Measurements from ENCODE around the gene ECM1.

Gene ECM1

GRCh38 chr1:150507912-150508864 is at the start of gene ECM1:
TSS of gene ECM1 (plus strand) at chr1:150508109. CDS start at chr1:150508210, 101 bp downstream.
- TF ChIP-seq, protein P1, sequence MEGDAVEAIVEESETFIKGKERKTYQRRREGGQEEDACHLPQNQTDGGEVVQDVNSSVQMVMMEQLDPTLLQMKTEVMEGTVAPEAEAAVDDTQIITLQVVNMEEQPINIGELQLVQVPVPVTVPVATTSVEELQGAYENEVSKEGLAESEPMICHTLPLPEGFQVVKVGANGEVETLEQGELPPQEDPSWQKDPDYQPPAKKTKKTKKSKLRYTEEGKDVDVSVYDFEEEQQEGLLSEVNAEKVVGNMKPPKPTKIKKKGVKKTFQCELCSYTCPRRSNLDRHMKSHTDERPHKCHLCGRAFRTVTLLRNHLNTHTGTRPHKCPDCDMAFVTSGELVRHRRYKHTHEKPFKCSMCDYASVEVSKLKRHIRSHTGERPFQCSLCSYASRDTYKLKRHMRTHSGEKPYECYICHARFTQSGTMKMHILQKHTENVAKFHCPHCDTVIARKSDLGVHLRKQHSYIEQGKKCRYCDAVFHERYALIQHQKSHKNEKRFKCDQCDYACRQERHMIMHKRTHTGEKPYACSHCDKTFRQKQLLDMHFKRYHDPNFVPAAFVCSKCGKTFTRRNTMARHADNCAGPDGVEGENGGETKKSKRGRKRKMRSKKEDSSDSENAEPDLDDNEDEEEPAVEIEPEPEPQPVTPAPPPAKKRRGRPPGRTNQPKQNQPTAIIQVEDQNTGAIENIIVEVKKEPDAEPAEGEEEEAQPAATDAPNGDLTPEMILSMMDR (conservative IDR thresholded peaks at IDR 0.05; ENCODE audit: control insufficient read depth, insufficient read depth, low read depth, low read length), result no peak
- H3K4me3 ChIP-seq (ENCODE audit: control insufficient read depth, low read depth, low read length), result peak within 1 kb of the TSS; percentile 34
- DNase-seq (ENCODE audit: low read depth), result peak; percentile 79

GRCh38 chr1:150464422-150464826 is 43.5 kb upstream of the ECM1 start:
- peak; percentile 67 for DNase-seq (ENCODE audit: low read depth)
- no peak overlapping the region for H3K4me3 ChIP-seq (ENCODE audit: control insufficient read depth, low read depth, low read length)
- TF ChIP-seq, protein P1 (conservative IDR thresholded peaks at IDR 0.05; ENCODE audit: control insufficient read depth, insufficient read depth, low read depth, low read length), result peak; percentile 79

- TF ChIP-seq, protein P1 (conservative IDR thresholded peaks at IDR 0.05; ENCODE audit: control insufficient read depth, insufficient read depth, low read depth, low read length), result no peak
- DNase-seq (ENCODE audit: low read depth), result no peak
- no peak overlapping the region for H3K4me3 ChIP-seq (ENCODE audit: control insufficient read depth, low read depth, low read length)
Measured at GRCh38 chr1:150466964-150467363, 40.9 kb upstream of the ECM1 start.

DNA sequence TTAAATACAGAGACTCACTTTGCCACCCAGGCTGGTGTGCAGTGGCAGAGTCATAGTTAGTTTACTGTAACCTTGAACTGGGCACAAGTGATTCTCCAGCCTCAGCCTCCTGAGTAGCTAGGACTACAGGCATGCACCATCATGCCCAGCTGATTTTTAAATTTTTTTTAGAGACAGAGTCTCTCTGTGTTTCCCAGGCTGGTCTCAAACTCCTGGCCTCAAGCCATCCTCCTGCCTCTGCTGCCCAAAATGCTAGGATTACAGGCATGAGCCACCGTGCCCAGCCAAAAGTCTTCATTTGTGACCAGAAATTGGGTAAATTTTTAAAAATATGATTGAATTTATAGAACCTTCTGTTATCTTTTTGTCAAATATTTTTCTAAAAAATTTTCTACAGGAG is 38.6 kb upstream of the ECM1 start:
- TF ChIP-seq, protein P1 (conservative IDR thresholded peaks at IDR 0.05; ENCODE audit: control insufficient read depth, insufficient read depth, low read depth, low read length), result no peak
- DNase-seq (ENCODE audit: low read depth), result no peak
- H3K4me3 ChIP-seq (ENCODE audit: control insufficient read depth, low read depth, low read length), result no peak overlapping the region

DNA sequence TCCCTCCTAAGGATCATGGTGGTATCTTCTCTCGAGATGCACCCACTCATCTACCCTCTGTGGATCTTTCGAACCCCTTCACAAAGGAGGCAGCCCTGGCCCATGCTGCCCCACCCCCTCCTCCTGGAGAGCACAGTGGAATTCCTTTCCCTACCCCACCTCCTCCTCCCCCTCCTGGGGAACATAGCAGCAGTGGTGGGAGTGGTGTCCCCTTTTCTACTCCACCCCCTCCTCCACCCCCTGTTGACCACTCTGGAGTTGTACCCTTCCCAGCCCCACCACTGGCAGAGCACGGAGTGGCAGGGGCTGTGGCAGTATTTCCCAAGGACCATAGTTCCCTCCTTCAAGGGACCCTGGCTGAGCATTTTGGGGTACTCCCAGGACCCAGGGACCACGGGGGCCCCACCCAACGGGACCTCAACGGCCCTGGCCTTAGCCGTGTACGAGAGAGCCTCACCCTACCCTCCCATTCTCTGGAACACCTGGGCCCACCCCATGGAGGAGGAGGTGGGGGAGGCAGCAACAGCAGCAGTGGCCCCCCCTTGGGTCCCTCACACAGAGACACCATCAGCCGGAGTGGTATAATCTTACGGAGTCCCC is 35.2 kb upstream of the ECM1 start:
- TF ChIP-seq, protein P1 (conservative IDR thresholded peaks at IDR 0.05; ENCODE audit: control insufficient read depth, insufficient read depth, low read depth, low read length), result no peak

DNA sequence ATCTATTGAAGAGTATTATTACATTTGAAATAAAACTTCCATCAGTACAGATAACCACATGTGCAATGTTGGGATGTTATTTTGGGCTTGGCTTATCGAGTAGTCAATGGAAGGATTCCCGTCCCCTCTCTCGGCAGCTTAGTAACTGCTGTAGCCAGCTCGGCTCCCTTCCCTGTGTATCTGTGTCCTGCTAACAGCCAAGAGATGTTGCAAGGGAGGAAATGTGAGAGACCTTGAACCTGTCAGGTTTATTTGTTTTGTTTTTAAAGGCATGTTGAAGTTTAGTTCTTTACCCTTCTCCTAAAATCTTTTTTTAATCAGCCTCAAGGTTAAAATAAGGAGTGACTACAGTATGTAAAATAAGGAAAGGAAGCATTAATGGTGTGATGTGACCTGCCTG is 34.2 kb upstream of the ECM1 start:
- DNase-seq (ENCODE audit: low read depth), result no peak
- H3K4me3 ChIP-seq (ENCODE audit: control insufficient read depth, low read depth, low read length), result no peak overlapping the region
- TF ChIP-seq, protein P1 (conservative IDR thresholded peaks at IDR 0.05; ENCODE audit: control insufficient read depth, insufficient read depth, low read depth, low read length), result no peak

More for the DNA sequence above, 35.2 kb upstream of the ECM1 start:
- no peak for DNase-seq (ENCODE audit: low read depth)
- H3K4me3 ChIP-seq (ENCODE audit: control insufficient read depth, low read depth, low read length), result no peak overlapping the region

All from fibroblast of mammary gland (primary cell).